Measurements from ENCODE around the gene MMRN2.

GRCh38 chr10:86962981-86963310 is 5.5 kb upstream of the MMRN2 start:
- no peak for TF ChIP-seq CTCF (IDR thresholded peaks at IDR 0.05)
- TF ChIP-seq EP300 (IDR thresholded peaks at IDR 0.05), result no peak
- TF ChIP-seq POLR2AphosphoS5 (IDR thresholded peaks at IDR 0.05), result no peak
- no peak for TF ChIP-seq POLR2A (IDR thresholded peaks at IDR 0.05)

All from upper lobe of left lung (tissue), 4 donors.